ENCODE measurements around the gene SCAP.

SCAP gene

DNA sequence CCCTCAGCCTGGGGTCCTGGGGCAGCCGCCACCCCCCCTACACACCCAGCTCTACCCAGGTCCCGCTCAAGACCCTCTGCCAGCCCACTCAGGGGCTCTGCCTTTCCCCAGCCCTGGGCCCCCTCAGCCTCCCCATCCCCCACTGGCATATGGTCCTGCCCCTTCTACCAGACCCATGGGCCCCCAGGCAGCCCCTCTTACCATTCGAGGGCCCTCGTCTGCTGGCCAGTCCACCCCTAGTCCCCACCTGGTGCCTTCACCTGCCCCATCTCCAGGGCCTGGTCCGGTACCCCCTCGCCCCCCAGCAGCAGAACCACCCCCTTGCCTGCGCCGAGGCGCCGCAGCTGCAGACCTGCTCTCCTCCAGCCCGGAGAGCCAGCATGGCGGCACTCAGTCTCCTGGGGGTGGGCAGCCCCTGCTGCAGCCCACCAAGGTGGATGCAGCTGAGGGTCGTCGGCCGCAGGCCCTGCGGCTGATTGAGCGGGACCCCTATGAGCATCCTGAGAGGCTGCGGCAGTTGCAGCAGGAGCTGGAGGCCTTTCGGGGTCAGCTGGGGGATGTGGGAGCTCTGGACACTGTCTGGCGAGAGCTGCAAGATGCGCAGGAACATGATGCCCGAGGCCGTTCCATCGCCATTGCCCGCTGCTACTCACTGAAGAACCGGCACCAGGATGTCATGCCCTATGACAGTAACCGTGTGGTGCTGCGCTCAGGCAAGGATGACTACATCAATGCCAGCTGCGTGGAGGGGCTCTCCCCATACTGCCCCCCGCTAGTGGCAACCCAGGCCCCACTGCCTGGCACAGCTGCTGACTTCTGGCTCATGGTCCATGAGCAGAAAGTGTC lies 64.7 kb downstream of the SCAP start:
- Mint-ChIP-seq H3K4me1 (peaks cover 19 to 29% of the 10 kb centered on the region in 2 donors), H3K27ac (peak overlapping the region; percentile 76), H3K9me3 (no peaks in the 10 kb centered on the region), H3K27me3 (no peaks in the 10 kb centered on the region), H3K36me3 (peaks cover 47 to 67% of the 10 kb centered on the region in 2 donors), H3K4me3 (no peak overlapping the region)
- no peak for ATAC-seq (replicated peaks)
- no peak for DNase-seq

DNA sequence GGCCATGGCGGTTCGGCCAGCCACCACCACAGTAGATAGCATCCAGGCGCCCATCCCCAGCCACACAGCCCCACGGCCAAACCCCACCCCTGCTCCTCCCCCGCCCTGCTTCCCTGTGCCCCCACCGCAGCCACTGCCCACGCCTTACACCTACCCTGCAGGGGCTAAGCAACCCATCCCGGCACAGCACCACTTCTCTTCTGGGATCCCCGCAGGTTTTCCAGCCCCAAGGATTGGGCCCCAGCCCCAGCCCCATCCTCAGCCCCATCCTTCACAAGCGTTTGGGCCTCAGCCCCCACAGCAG lies 65.4 kb downstream of the SCAP start:
- Mint-ChIP-seq H3K4me1 (peaks cover 19 to 23% of the 10 kb centered on the region in 2 donors), H3K27ac (peak overlapping the region; percentile 76), H3K27me3 (no peaks in the 10 kb centered on the region), H3K36me3 (peaks cover 47 to 64% of the 10 kb centered on the region in 2 donors), H3K4me3 (peak overlapping the region in 1 of 2 donors; percentile 41), H3K9me3 (no peaks in the 10 kb centered on the region)
- DNase-seq (no peak), ATAC-seq (replicated peaks) (no peak)

DNA sequence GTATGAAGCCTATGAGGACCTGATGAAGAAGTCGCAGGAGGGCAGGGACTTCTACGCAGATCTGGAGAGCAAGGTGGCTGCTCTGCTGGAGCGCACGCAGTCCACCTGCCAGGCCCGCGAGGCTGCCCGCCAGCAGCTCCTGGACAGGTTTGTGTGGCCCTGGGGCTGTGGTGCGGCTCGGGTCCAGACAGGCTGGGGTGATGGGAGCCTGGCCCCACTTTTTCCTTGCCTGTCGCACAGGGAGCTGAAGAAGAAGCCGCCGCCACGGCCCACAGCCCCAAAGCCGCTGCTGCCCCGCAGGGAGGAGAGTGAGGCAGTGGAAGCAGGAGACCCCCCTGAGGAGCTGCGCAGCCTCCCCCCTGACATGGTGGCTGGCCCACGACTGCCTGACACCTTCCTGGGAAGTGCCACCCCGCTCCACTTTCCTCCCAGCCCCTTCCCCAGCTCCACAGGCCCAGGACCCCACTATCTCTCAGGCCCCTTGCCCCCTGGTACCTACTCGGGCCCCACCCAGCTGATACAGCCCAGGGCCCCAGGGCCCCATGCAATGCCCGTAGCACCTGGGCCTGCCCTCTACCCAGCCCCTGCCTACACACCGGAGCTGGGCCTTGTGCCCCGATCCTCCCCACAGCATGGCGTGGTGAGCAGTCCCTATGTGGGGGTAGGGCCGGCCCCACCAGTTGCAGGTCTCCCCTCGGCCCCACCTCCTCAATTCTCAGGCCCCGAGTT lies 65.9 kb downstream of the SCAP start:
- Mint-ChIP-seq H3K4me3 (peak overlapping the region in 1 of 2 donors; percentile 41), H3K9me3 (no peaks in the 10 kb centered on the region), H3K27ac (peak overlapping the region; percentile 73), H3K36me3 (peaks cover 44 to 63% of the 10 kb centered on the region in 2 donors), H3K27me3 (no peaks in the 10 kb centered on the region), H3K4me1 (peaks cover 15 to 23% of the 10 kb centered on the region in 2 donors)
- DNase-seq, result no peak
- ATAC-seq (replicated peaks), result no peak

DNA sequence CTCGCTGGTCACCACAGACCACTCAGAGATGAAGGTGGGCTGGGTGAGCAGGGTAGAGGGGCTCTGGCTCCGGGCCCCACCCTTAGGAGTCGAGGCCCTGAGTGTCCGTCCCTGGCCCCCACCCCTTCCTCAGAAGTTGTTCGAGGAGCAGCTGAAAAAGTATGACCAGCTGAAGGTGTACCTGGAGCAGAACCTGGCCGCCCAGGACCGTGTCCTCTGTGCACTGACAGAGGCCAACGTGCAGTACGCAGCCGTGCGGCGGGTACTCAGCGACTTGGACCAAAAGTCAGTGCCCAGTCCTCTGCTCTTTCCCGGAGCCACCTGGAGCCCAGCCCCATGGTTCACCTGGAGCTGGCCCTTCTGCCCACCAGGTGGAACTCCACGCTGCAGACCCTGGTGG lies 66.5 kb downstream of the SCAP start:
- Mint-ChIP-seq H3K4me1 (peaks cover 10 to 22% of the 10 kb centered on the region in 2 donors), H3K36me3 (peaks cover 41 to 66% of the 10 kb centered on the region in 2 donors), H3K4me3 (no peak overlapping the region), H3K27me3 (no peaks in the 10 kb centered on the region), H3K9me3 (no peaks in the 10 kb centered on the region), H3K27ac (peak overlapping the region; percentile 73)
- DNase-seq (no peak), ATAC-seq (replicated peaks) (no peak)

DNA sequence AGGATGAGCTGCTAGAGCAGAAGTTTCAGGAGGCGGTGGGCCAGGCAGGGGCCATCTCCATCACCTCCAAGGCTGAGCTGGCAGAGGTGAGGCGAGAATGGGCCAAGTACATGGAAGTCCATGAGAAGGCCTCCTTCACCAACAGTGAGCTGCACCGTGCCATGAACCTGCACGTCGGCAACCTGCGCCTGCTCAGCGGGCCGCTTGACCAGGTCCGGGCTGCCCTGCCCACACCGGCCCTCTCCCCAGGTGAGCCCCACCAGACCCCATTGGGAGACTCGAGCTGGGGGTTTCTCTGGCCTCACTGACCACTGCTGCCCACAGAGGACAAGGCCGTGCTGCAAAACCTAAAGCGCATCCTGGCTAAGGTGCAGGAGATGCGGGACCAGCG lies 66.9 kb downstream of the SCAP start:
- H3K9me3 Mint-ChIP-seq, result no peaks in the 10 kb centered on the region
- no peak overlapping the region for H3K4me3 Mint-ChIP-seq
- ATAC-seq (replicated peaks) (no peak), DNase-seq (no peak)
- no peaks in the 10 kb centered on the region for H3K27me3 Mint-ChIP-seq
- no peak overlapping the region for H3K27ac Mint-ChIP-seq
- peaks cover 37 to 62% of the 10 kb centered on the region in 2 donors for H3K36me3 Mint-ChIP-seq
- H3K4me1 Mint-ChIP-seq, result peaks cover 6 to 18% of the 10 kb centered on the region in 2 donors

DNA sequence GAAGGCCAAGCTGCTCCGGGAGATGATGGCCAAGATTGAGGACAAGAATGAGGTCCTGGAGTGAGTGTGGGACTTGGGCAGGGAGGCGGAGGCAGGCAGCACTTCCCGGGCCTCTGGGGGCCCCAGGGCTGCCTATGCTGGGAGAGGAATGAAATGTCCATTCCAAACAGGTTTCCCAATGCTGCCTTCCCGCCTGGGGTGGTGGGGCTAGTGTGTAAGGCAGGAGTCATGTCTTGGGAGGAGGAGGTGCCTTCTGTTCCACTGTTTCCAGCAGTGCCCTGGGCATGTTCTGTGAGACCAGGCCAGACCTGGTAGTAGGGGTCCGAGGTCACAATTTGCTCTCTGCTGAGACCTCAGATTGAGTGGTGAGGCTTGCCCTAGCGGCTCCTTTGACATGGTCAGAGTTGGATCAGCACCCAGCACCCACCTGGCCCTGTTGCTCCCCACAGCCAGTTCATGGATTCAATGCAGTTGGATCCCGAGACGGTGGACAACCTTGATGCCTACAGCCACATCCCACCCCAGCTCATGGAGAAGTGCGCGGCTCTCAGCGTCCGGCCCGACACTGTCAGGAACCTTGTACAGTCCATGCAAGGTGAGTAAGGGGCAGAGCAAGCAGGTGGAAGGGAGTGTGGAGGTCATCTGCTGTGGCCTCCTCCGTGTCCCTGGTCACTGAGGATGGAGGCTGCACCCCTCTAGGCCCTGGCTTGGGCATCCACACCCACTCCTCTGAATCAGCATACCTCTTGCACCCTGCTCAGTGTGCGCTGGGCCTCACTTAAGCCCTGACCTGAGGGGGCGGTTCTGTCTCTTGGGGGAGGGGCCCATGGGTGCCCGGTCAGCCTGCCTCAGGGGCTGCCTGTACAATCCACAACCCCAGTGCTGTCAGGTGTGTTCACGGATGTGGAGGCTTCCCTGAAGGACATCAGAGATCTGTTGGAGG lies 67.6 kb downstream of the SCAP start:
- no peak for DNase-seq
- Mint-ChIP-seq H3K9me3 (no peaks in the 10 kb centered on the region), H3K36me3 (peaks cover 34 to 62% of the 10 kb centered on the region in 2 donors), H3K4me1 (peaks cover 6 to 19% of the 10 kb centered on the region in 2 donors), H3K27me3 (no peaks in the 10 kb centered on the region), H3K4me3 (no peak overlapping the region), H3K27ac (peak overlapping the region; percentile 77)
- ATAC-seq (replicated peaks), result no peak

DNA sequence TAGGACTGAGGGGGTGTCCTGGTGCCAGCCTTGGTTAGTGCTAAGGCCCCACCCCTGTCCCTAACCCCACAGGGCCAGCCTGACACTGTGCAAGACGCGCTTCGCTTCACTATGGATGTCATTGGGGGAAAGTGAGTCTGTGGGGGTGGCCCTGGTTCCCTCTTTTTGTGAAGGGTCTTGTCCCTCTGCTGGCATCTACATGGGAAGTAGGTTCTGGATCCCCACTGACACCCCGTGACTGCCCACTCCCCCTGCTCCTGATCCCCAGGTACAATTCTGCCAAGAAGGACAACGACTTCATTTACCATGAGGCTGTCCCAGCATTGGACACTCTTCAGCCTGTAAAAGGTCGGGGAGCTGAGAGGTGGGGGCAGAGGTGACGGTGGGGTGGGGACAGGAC lies 68.5 kb downstream of the SCAP start:
- Mint-ChIP-seq H3K4me1 (peaks cover 6 to 15% of the 10 kb centered on the region in 2 donors), H3K4me3 (no peak overlapping the region), H3K27me3 (no peaks in the 10 kb centered on the region), H3K36me3 (peaks cover 30 to 59% of the 10 kb centered on the region in 2 donors), H3K9me3 (no peaks in the 10 kb centered on the region), H3K27ac (peak overlapping the region; percentile 37)
- DNase-seq, result no peak
- no peak for ATAC-seq (replicated peaks)

DNA sequence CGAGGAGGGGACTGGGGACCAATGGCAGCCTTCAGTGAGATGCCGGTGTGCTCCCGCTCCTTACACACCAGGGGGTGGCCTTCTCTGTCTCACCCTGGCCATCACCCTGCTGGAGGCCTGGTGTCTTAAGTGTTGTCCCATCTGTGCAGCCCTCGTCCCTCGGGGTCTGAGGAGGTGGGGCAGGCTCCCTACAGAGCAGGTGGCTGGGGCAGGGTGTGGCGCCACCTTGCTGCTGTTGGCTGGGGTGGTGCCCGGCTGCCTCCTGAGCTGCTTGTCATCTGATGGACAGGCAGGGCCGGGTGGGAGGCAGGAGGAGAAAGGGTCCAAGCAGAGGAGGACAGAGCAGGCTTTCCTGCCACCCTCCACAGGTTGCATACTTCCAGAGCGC lies 69.0 kb downstream of the SCAP start:
- peak overlapping the region; percentile 65 for H3K27ac Mint-ChIP-seq
- no peak overlapping the region for H3K4me3 Mint-ChIP-seq
- H3K36me3 Mint-ChIP-seq, result peaks cover 26 to 55% of the 10 kb centered on the region in 2 donors
- H3K9me3 Mint-ChIP-seq, result no peaks in the 10 kb centered on the region
- no peaks in the 10 kb centered on the region for H3K27me3 Mint-ChIP-seq
- DNase-seq (no peak), ATAC-seq (replicated peaks) (peak in 1 of 2 donors; percentile 35)
- peaks cover 6 to 15% of the 10 kb centered on the region in 2 donors for H3K4me1 Mint-ChIP-seq

DNA sequence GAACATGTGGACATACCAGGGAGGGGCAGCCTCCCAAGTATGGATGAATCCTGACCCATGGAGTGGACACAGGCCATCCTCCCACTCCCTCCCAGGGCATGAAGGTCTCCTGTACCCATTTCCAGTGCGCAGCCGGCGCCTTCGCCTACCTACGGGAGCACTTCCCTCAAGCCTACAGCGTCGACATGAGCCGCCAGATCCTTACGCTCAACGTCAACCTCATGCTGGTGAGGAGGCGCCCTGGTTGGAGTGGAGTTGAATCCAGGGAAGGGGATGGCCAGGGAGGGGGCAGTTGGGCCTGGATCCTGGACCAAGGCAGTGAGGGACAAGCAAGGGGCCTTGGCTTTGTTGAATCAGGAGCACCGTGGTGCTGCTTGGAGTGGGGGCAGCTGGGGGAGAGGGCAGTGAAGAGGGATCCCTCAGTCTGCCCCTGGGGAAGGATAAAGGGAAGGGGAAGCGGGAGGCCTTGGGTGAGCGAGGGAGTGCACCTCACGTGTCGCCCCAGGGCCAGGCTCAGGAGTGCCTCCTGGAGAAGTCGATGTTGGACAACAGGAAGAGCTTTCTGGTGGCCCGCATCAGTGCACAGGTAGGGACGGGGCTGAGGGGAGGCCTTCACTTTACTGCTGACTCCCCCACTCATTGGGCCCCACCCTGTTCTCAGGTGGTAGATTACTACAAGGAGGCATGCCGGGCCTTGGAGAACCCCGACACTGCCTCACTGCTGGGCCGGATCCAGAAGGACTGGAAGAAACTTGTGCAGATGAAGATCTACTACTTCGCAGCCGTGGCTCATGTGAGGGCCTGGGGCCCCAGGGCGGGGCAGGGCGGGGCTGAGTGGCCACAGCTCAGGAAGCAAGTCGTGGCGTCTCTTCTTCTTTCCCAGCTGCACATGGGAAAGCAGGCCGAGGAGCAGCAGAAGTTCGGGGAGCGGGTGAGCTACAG lies 69.7 kb downstream of the SCAP start:
- Mint-ChIP-seq H3K36me3 (peaks cover 24 to 49% of the 10 kb centered on the region in 2 donors), H3K27me3 (no peaks in the 10 kb centered on the region), H3K27ac (peak overlapping the region; percentile 60), H3K4me3 (no peak overlapping the region), H3K4me1 (peaks cover 6 to 15% of the 10 kb centered on the region in 2 donors), H3K9me3 (no peaks in the 10 kb centered on the region)
- no peak for ATAC-seq (replicated peaks)
- no peak for DNase-seq

DNA sequence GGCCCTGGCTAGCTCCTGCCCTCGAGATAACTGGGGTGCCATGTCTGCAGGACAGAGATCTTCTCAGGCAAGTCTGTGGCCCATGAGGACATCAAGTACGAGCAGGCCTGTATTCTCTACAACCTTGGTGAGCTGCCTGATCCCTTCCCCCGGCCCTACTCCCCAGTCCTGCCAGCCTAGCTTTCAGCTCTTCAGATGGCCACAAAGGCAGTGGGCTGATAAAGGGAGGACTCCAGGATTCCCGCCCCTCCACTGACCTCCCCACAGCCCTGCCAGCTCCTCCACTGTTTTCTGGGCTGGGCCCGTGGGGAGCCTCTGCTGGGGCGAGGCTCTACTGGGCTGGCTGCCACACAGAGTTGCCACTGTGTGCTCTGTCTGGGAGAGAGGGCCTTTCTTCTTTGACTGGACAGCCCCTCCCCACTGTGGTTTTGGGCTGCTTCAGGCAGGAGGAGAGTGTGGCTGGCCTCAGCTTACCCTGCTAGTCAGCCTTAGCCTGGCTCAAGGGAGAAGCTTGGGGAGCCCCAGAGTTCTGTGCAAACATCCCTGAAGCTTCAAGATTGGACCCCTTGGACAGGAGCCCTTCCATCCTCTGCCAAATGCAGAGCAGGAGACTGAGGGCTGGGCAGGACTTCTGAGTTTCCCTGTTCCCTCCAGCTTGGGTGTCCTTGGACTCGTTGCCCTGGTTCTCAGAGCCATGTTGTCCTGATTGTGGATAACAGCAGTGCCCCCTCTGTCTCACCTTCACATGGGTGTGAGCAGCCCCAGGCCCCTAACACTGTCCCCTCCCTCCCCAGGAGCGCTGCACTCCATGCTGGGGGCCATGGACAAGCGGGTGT lies 70.6 kb downstream of the SCAP start:
- DNase-seq, result no peak
- peaks cover 7 to 15% of the 10 kb centered on the region in 2 donors for H3K4me1 Mint-ChIP-seq
- no peaks in the 10 kb centered on the region for H3K27me3 Mint-ChIP-seq
- H3K27ac Mint-ChIP-seq, result peak overlapping the region; percentile 71
- ATAC-seq (replicated peaks), result no peak
- no peaks in the 10 kb centered on the region for H3K9me3 Mint-ChIP-seq
- H3K4me3 Mint-ChIP-seq, result no peak overlapping the region
- H3K36me3 Mint-ChIP-seq, result peaks cover 25 to 47% of the 10 kb centered on the region in 2 donors

DNA sequence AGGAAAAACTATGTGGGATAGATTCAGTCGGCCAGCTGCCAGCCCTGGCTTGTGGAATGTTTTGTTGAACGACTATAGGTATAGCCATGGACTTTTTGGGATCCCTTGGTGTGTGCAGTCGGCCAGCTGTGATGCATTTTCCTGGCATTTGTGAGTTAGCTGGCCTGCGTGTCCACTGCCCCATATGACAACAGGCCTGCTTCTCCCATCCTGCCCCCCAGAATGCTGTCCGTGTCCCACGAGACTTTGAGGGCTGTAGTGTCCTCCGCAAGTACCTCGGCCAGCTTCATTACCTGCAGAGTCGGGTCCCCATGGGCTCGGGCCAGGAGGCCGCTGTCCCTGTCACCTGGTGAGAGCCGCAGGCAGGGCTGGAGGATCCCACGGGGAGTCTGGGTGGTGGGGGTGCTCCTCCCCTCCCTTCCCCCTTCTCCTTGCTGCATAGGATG lies 71.3 kb downstream of the SCAP start:
- peaks cover 26 to 45% of the 10 kb centered on the region in 2 donors for H3K36me3 Mint-ChIP-seq
- ATAC-seq (replicated peaks) (no peak), DNase-seq (no peak)
- no peaks in the 10 kb centered on the region for H3K27me3 Mint-ChIP-seq
- H3K4me1 Mint-ChIP-seq, result peaks cover 8 to 15% of the 10 kb centered on the region in 2 donors
- no peak overlapping the region for H3K27ac Mint-ChIP-seq
- no peak overlapping the region for H3K4me3 Mint-ChIP-seq
- no peaks in the 10 kb centered on the region for H3K9me3 Mint-ChIP-seq

DNA sequence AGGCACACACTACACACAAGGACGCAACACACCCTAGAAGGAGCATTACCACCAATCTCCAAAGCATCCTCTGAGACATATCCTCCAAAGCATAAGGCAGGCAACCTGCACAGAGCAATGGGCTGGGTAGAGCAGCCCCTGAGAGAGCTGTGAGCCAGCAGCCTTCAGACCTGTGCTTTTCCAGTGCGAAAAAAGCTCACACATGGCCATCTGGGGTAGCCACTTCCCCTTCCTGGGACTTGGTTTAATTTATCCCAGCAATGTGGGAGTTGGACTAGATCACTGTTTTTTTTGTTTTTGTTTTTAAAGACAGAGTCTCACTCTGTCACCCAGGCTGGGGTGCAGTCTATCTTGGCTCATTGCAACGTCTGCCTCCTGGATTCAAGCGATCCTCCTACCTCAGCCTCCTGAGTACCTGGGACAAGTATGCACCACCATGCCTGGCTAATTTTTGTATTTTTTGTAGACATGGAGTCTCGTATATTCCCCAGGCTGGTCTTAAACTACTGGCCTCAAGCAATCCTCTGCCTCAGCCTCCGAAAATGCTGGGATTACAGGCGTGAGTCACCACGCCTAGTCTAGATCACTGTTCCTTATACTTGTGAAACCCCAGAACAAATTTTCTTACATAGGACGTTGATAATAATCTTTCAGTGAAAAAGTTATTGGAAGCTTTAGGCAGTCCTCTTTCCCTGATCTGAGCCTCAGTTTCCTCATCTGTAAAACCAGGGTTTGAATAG lies 76.0 kb downstream of the SCAP start:
- peaks cover 8 to 29% of the 10 kb centered on the region in 2 donors for H3K4me1 Mint-ChIP-seq
- peaks cover 17 to 25% of the 10 kb centered on the region in 2 donors for H3K36me3 Mint-ChIP-seq
- no peak overlapping the region for H3K27ac Mint-ChIP-seq
- H3K4me3 Mint-ChIP-seq, result no peak overlapping the region
- ATAC-seq (replicated peaks), result no peak
- no peaks in the 10 kb centered on the region for H3K27me3 Mint-ChIP-seq
- no peaks in the 10 kb centered on the region for H3K9me3 Mint-ChIP-seq
- no peak for DNase-seq

Measured in stimulated activated naive B cell treated with anti-CD40 and anti-IgM and Interleukin-4, amounts not matched to agents 10 μg/mL and 1 μg/mL and 100 μg/mL, for 72 hours (primary cell).